CD4-positive, alpha-beta T cell treated with Interleukin-10 for 1 hour (primary cell): ENCODE data around the gene MYEOV.

Source experiments
- DNase-seq: peaks from one replicate; pipeline ENCODE4 v3.0.0-alpha.2; 2020

The MYEOV gene

DNA sequence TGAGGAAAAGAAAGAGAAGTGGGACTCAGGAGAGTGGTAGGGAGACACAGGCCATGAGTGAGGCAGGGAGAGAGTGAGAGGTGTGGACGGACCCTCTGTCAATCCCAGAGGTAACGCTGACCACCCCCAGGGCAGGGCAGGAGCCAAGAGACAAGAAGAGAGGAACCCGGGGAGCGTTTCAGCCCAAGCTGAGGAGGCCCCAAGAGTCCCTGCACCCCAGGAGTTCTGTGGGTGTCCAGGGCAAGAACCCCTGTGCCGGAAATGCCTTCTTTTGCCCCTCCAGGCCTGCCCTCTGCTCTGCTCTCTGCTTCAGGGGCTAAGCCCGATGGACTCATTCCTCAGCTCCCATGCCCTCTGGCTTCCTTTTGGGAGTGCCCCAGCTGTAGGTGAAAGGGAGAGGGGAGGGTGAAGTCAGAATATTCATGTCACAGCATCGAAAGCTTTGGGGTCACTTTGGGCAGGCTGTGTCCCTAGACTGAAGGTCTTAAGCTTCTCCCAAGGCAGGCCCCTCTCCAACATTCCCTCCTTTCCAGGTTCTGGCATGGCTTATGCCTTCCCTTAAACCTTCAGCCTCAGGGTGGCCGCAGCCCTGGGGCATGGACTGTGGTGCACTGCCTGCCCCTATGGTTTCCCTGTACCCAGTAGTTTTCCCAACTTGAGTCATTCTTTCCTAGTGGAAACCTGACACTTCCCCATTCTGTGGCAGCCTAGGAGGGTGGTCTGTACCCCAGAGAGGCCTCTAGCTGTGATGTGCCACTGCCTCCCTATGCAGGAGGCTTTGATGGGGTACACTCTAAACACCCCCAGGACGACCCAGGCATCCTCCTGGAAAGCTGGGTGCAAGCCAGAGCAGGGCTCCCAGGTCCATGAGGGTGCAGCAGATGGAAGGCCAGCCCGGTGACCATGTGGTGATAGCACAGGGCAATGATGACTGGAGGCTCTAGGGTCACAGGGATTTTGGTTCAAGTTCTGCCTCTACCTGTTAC lies 27.1 kb downstream of the MYEOV start:
- DNase-seq, result no peak

DNA sequence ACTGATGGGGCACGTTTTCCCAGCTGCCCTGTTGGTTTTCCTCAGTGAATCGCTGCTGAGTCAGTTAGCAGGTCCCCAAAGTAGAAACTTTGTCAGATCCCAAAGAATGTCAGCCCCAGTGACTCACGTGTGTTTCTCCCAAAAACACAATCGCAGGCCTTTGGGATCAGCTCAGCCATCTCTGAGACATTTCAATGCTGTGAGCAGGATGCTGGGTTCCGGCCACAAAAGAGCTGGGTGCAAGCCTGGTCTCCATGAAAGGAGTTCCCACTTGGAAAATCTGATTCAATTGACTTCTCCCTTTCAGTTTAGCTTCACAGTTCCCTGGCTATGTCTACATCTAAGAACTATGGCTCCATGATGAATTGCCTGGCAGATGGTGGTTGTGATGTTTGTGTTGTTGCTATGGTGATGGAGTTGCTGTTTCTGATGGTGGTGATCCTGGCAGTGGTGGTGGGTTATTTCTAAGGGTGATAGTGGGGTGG lies 28.0 kb downstream of the MYEOV start:
- no peak for DNase-seq

- DNase-seq, result no peak
These were observed 31.5 kb downstream of the MYEOV start for GRCh38 chr11:69325446-69325845.

DNA sequence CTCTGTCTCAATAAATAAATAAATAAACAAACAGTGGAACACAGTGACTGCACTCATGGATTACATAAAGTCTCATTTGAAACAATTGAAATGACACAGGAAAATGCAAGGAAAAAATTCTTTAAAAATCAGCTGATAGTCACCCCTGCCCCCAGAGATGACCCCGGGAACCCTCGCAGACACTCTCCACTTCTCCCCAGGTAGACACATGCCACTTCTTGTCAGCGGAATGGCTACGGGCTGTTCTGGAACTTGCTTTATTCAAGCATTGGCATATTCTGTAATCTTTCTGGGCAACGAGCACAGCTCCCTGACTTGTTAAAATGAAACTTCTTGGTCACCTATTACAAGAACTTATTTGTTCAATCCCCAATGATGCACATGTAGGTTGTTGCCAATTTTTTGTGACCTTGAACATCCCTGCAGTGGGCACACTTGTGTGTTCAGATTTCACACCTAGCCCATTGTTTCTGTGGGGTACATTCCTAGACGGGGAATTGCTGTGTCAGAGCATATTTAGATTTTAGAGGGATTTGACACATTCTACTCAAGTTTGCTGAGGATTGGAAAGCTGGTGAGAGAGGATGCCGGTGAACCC lies 32.8 kb downstream of the MYEOV start:
- no peak for DNase-seq

- no peak for DNase-seq
These were observed 33.8 kb downstream of the MYEOV start for GRCh38 chr11:69327741-69328191.

GRCh38 chr11:69328231-69328630 lies 34.3 kb downstream of the MYEOV start:
- DNase-seq, result no peak

DNA sequence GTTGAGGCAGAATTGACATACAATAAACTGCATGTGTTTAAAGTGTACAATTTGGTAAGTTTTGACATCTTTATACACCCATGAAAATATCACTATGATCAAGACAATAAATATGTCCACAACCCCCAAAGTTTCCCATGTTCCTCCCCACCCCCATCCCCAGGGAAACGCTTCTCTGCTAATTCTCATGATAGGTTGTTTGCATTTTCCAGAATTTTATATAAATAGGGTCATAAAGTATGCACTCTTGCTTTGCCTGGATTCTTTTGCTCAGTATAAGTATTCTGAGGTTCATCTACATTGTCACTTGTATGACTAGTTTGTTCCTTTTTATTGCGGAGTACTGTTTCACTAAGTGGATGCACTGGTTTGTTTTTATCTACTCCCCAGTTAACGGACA lies 35.6 kb downstream of the MYEOV start:
- DNase-seq, result no peak

DNA sequence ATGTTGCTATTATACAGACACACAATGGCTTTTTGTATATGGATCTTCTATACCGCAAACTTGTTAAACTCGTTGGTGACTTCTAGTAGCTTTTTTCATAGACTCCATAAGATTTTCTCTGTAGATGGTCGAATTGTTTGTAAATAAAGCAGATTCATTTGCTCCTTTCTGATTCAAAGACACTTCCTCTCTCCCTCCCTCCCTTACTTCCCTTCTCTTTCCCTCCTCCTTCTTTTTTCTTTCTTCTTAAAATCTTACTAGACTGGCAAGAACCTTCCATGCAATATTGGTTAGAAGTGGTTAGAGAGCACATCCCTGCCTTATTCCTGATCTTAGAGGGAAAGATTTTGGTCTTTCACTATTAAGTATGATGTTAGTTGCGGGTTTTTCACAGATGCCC lies 36.4 kb downstream of the MYEOV start:
- no peak for DNase-seq

DNA sequence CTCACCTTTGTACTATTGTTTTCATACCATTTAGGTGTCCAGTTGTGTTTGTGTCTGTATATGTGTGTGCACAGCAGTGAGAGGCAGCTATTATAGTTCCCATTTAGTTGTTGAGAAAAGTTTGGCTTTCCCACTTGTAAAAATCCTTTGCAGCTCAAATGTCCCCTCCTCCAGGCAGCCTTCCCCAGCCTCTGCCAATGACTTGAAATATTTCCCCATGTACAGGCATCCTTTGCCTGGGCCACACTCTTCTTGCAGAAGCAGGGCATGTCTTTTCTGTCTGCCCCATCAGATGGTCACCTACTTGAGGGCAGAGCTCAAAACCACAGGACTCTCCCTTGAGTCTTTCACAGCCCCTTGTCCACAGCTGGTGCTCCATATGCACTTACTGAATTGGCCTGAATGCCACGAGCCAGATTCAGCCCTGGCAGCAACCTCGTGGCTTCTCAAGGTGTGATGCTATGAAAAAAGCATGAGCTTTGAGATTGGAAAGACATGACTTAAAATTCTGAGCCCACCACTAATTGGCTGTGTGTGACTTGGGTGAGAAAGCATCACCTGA lies 39.3 kb downstream of the MYEOV start:
- DNase-seq, result no peak

- DNase-seq, result no peak
These were observed 39.9 kb downstream of the MYEOV start for GRCh38 chr11:69333879-69334278.

DNA sequence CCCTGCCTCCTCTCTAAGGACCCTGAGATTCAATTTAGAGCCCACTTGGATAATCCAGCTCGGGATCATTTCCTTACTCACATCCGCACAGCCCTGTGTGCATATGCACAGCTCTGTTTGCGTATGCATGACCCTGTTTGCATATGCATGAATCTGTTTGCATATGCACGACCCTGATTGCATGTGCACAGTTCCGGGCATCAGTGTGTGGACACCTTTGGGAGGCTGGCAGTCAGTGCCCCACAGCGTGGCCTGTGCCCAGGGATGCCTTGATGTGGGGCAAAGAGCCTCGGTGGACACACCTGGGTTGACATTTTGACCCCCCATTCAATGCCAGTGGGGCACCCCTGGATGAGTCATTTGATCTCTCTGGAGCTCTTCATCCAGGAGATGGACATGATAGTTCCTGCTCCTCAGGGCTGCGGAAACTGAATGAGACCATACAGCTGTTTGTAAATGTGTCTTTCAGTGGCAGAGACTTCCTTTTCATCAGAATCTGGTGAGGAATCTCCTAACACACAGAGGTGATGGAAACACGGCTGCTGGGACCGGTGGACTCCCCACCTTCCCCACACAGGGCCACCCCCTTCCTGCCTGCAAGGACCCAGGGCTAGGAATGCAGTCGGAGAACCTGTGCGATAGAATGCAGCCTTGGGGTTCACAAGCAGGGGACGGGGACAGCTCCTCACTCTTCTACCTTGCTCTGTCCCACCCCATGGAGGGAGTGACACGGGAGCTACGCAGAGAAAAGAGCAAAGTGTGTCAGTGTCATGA lies 41.2 kb downstream of the MYEOV start:
- DNase-seq, result no peak

- DNase-seq, result no peak
These were observed 41.9 kb downstream of the MYEOV start for GRCh38 chr11:69335781-69336405.

GRCh38 chr11:69337211-69337721 lies 43.3 kb downstream of the MYEOV start:
- DNase-seq, result peak; percentile 23

DNA sequence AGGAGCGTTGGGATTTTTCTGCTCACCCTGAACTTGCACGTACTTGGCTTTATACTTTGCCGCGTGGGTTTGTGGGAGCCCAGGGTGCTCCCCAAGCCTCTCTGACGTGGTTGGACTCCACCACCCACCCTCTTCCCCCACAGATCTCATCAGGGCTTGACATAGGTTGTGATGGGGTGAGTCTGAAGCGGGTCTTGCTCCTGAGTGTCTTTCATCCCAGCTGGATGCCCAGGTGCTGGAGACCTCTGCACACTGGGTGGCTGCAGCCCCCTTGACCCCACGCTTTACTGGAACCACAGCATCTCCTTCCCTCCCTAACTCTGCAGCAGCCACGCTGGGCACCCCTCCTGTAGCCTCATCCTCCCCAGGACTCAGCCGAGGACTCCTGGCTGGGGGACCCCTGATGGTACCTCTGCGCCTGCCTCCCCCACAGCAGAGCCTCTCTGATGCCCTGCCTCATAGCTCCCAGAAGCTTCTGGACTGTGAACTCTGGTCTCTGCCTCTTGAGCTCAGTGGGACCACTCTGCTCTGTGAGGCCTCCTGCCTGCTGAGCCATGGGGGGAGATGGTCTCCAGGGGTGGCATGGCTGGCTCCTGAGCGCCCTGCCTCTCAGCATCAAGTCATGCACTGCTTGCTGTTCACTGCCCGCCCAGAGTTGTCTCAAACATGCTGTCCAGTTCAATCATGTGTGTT lies 45.2 kb downstream of the MYEOV start:
- no peak for DNase-seq

- no peak for DNase-seq
These were observed 46.1 kb downstream of the MYEOV start for GRCh38 chr11:69339983-69340565.

- DNase-seq, result no peak
These were observed 48.8 kb downstream of the MYEOV start for GRCh38 chr11:69342588-69343330.

DNA sequence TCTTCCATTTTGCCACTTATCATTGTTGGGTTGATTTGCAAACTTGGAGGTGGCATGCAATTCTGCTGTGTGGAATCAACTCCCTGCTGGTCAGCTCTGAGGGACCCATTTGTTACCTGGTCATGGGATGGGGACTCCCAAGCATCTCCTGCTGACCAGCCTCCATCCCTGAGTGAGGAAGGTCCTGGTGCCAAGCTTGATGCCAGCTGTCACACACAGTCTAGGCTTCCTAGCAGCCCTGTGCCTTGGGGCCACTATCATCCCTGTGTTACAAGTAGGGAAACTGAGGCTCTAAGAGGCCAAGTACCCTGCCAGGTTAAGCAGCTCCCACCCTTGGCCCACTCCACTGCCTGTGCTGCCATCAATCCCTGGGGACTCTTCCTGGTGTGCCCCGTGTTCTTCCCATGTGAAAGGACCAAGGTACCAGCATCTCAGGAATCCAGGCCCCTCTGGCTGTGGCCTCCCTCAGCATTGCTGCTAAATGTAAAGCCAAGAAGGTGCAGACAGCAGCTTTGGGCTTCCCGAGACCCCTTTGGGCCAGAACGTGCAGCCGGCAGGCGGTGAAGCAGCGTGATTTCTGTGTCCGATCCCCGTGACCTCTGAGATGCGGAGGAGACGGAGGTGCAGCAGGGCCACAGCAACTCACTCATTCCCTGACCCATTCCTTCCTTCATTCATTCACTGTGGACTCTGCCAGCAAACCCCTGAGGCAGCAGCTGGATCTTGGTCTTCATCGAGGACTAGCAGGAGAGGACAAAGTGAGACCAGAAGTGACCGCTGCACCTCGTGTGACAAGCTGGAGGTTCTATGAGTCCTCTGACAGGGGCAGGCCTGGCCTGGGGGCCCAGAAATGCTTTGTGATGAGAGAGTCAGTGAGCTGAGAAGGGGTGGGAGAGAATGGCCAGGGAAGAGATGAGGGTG lies 49.7 kb downstream of the MYEOV start:
- no peak for DNase-seq

DNA sequence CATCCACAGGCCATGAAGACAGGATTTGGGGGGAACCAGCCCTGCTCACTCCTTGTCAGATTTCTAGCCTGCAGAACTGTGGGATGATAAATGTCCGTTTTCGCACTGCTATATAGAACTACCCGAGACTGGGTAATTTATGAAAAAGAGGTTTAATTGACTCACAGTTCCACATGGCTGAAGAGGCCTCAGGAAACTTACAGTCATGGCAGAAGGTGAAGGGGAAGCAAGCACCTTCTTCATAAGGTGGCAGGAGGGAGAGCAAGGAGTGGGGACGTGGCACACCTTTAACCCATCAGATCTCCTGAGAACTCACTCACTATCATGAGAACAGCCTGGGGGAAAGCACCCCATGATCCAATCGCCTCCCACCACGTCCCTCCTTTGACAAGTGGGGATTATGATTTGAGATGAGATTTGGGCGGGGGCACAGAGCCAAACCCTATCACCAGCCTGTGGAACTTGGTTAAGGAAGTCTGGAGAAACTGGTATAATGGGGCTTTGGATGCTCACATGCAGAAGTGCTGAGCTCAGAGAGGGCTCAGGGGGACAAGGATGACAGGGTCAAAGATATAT lies 50.7 kb downstream of the MYEOV start:
- no peak for DNase-seq
